H9 (cell line): ENCODE results near the gene GPR157. TPM values are rescaled to one million over a fixed set of nuclear protein-coding genes. Genes with fewer than 3 reads are reported as not detected.
A peak's percentile ranks its signal among the peaks of the same experiment; 100 is the strongest.

Experiments used
- DNase-seq: peaks from one replicate; pipeline ENCODE4 v3.0.0-alpha.2; 2017
- H2AFZ ChIP-seq: one replicate; pipeline ENCODE4 v1.6.1; 2013; ENCODE audit warnings: mild to moderate bottlenecking, low read length, control low read depth, moderate library complexity
- H2AK5ac ChIP-seq: 2 replicates; pipeline ENCODE4 v1.6.1; 2013; ENCODE audit warnings: low read length, control low read depth, mixed read lengths; ENCODE audit not compliant: insufficient read length
- H2BK120ac ChIP-seq: one replicate; pipeline ENCODE4 v1.6.1; 2013; ENCODE audit warnings: low read depth, mild to moderate bottlenecking, low read length, control low read depth, inconsistent platforms; ENCODE audit not compliant: poor library complexity, severe bottlenecking
- H2BK12ac ChIP-seq: 2 replicates; pipeline ENCODE4 v1.6.1; 2013; ENCODE audit warnings: low read length, control low read depth, mixed read lengths, low read depth; ENCODE audit not compliant: insufficient read length
- H2BK15ac ChIP-seq: 2 replicates; pipeline ENCODE4 v1.6.1; 2013; ENCODE audit warnings: low read depth, low read length, control low read depth
- H2BK20ac ChIP-seq: one replicate; pipeline ENCODE4 v1.6.1; 2013; ENCODE audit warnings: low read depth, mild to moderate bottlenecking, low read length, control low read depth, inconsistent platforms; ENCODE audit not compliant: poor library complexity, severe bottlenecking
- H2BK5ac ChIP-seq: 2 replicates; pipeline ENCODE4 v1.6.1; 2013; ENCODE audit warnings: low read length, control low read depth, mixed read lengths; ENCODE audit not compliant: insufficient read length
- H3K14ac ChIP-seq: 2 replicates; pipeline ENCODE4 v1.6.1; 2013; ENCODE audit warnings: low read length, control low read depth; ENCODE audit not compliant: insufficient read depth
- H3K18ac ChIP-seq: 2 replicates; pipeline ENCODE4 v1.6.1; 2013; ENCODE audit warnings: low read depth, mild to moderate bottlenecking, mixed read lengths, low read length, control low read depth; ENCODE audit not compliant: insufficient read length
- H3K23ac ChIP-seq: 2 replicates; pipeline ENCODE4 v1.6.1; 2013; ENCODE audit warnings: low read length, control low read depth, mixed read lengths, low read depth; ENCODE audit not compliant: insufficient read length
- H3K23me2 ChIP-seq: 2 replicates; pipeline ENCODE4 v1.6.1; 2013; ENCODE audit warnings: low read depth, mild to moderate bottlenecking, mixed read lengths, low read length, control low read depth; ENCODE audit not compliant: insufficient read length, poor library complexity, severe bottlenecking
- H3K27ac ChIP-seq: 2 replicates; pipeline ENCODE4 v1.5.1; 2013; ENCODE audit warnings: low read length, control low read depth, mixed read lengths, low read depth; ENCODE audit not compliant: insufficient read length
- H3K27me3 ChIP-seq: 2 replicates; pipeline ENCODE4 v1.6.1; 2013; ENCODE audit warnings: low read length, control low read depth, inconsistent platforms; ENCODE audit not compliant: insufficient read depth
- H3K4ac ChIP-seq: 2 replicates; pipeline ENCODE4 v1.6.1; 2013; ENCODE audit warnings: low read depth, mild to moderate bottlenecking, control low read depth, inconsistent platforms, low read length, moderate library complexity
- H3K4me1 ChIP-seq: 2 replicates; pipeline ENCODE4 v1.6.1; 2013; ENCODE audit warnings: low read length, control low read depth, inconsistent platforms; ENCODE audit not compliant: insufficient read depth
- H3K4me2 ChIP-seq: 2 replicates; pipeline ENCODE4 v1.6.1; 2013; ENCODE audit warnings: low read length, control low read depth, mixed read lengths; ENCODE audit not compliant: insufficient read length, insufficient read depth
- H3K56ac ChIP-seq: 2 replicates; pipeline ENCODE4 v1.6.1; 2013; ENCODE audit warnings: low read depth, mild to moderate bottlenecking, mixed read lengths, low read length, control low read depth; ENCODE audit not compliant: insufficient read length
- H3K79me1 ChIP-seq: 2 replicates; pipeline ENCODE4 v1.6.1; 2013; ENCODE audit warnings: low read depth, mild to moderate bottlenecking, moderate library complexity, low read length, control low read depth, inconsistent platforms; ENCODE audit not compliant: insufficient read depth, poor library complexity, severe bottlenecking
- H3K79me2 ChIP-seq: 2 replicates; pipeline ENCODE4 v1.6.1; 2013; ENCODE audit warnings: low read length, control low read depth, inconsistent platforms; ENCODE audit not compliant: insufficient read depth
- H3K9ac ChIP-seq: 2 replicates; pipeline ENCODE4 v1.6.1; 2013; ENCODE audit warnings: low read length, control low read depth, mixed read lengths; ENCODE audit not compliant: insufficient read length; ENCODE audit errors: extremely low read depth
- H3K9me3 ChIP-seq: one replicate; pipeline ENCODE4 v1.6.1; 2013; ENCODE audit warnings: low read depth, low read length, inconsistent platforms; ENCODE audit not compliant: control insufficient read depth
- H3T11ph ChIP-seq: one replicate; pipeline ENCODE4 v1.6.1; 2013; ENCODE audit warnings: mild to moderate bottlenecking, low read length, control low read depth, inconsistent platforms
- H4K20me1 ChIP-seq: one replicate; pipeline ENCODE4 v1.6.1; 2013; ENCODE audit not compliant: control insufficient read depth, insufficient read length, insufficient read depth
- H4K5ac ChIP-seq: 2 replicates; pipeline ENCODE4 v1.6.1; 2013; ENCODE audit warnings: low read depth, mild to moderate bottlenecking, mixed read lengths, low read length, control low read depth; ENCODE audit not compliant: insufficient read length
- H4K8ac ChIP-seq: replicated peaks from 2 replicates; pipeline ENCODE4 v1.6.1; 2013; ENCODE audit warnings: low read length, control low read depth, mixed read lengths, low read depth; ENCODE audit not compliant: insufficient read length
- H4K91ac ChIP-seq: 2 replicates; pipeline ENCODE4 v1.6.1; 2013; ENCODE audit warnings: low read depth, mild to moderate bottlenecking, moderate library complexity, mixed read lengths, low read length, control low read depth; ENCODE audit not compliant: insufficient read length
- H3K27ac Mint-ChIP-seq, 3 experiments: 2 replicates in 2 of 3; 3 replicates in 1 of 3; pipeline ENCODE4 v1.8.0; 2020 to 2021; ENCODE audit warnings: mixed read lengths in 3 of 3, mild to moderate bottlenecking in 1 of 3, moderate library complexity in 1 of 3
- H3K27me3 Mint-ChIP-seq: 2 replicates; pipeline ENCODE4 v1.8.0; 2021; ENCODE audit warnings: low read depth, mild to moderate bottlenecking, moderate library complexity, mixed read lengths
- H3K36me3 Mint-ChIP-seq, 3 experiments: 2 replicates in 2 of 3; 3 replicates in 1 of 3; pipeline ENCODE4 v1.8.0; 2020 to 2021; ENCODE audit warnings: low read depth in 3 of 3, mixed read lengths in 3 of 3; ENCODE audit not compliant: insufficient read depth in 1 of 3
- H3K4me1 Mint-ChIP-seq, 2 experiments: 2 replicates each; pipeline ENCODE4 v1.8.0; 2020; ENCODE audit warnings: mixed read lengths in 2 of 2
- H3K4me3 Mint-ChIP-seq, 2 experiments: 2 replicates in 1 of 2; 3 replicates in 1 of 2; pipeline ENCODE4 v1.8.0; 2020 to 2021; ENCODE audit warnings: mild to moderate bottlenecking in 2 of 2, mixed read lengths in 2 of 2, moderate library complexity in 1 of 2
- H3K9me3 Mint-ChIP-seq, 2 experiments: 2 replicates in 1 of 2; 3 replicates in 1 of 2; pipeline ENCODE4 v1.8.0; 2020; ENCODE audit warnings: mild to moderate bottlenecking in 2 of 2, mixed read lengths in 2 of 2, moderate library complexity in 1 of 2
- CTCF ChIP-seq: fragments of 200-600 bp; sonication (generic); conservative IDR thresholded peaks from 3 replicates; pipeline ENCODE4 v1.8.0; 2021; ENCODE audit warnings: antibody characterized with exemption, mild to moderate bottlenecking
- WGBS: extraction: QIAGEN DNeasy Blood & Tissue Kit; methylation state at CpG from one replicate; pipeline ENCODE4 v1.1.7; 2013; ENCODE audit warnings: missing lambda C conversion rate, low lambda C conversion rate, mixed read lengths; ENCODE audit not compliant: insufficient read length; ENCODE audit errors: extremely low coverage; 5-methylcytosine and 5-hydroxymethylcytosine counted together
- total RNA-seq: library from RNA; stranded (reverse); gene quantifications from 2 replicates; pipeline ENCODE4 v1.2.1, GENCODE V29; 2021

GPR157 gene
- total RNA-seq, 1 experiment from 2014 or later, result 3.8 TPM

GRCh38 chr1:9052272-9053049 is 76.4 kb downstream of the GPR157 start:
- Histone ChIP-seq H3K79me2 (no peaks in the 10 kb centered on the region), H4K5ac (no peak overlapping the region), H3K18ac (no peak overlapping the region), H3K9me3 (no peaks in the 10 kb centered on the region), H3K14ac (no peak overlapping the region), H3K4me1 (peaks cover 7% of the 10 kb centered on the region; the same call in 1 of the 2 replicates), H3K23ac (no peak overlapping the region), H2BK15ac (no peak overlapping the region), H4K8ac (no peak overlapping the region), H2AFZ (no peak overlapping the region), H2AK5ac (no peak overlapping the region), H2BK12ac (no peak overlapping the region), H2BK120ac (no peak overlapping the region), H3K4me2 (no peak overlapping the region), H3K23me2 (no peaks in the 10 kb centered on the region), H3K56ac (no peak overlapping the region), H3K79me1 (no peaks in the 10 kb centered on the region), H3K27me3 (no peaks in the 10 kb centered on the region), H2BK5ac (no peak overlapping the region), H4K91ac (no peak overlapping the region), H3T11ph (no peak overlapping the region), H3K9ac (no peak overlapping the region), H3K27ac (no peak overlapping the region), H3K4ac (no peak overlapping the region), H2BK20ac (no peak overlapping the region), H4K20me1 (no peaks in the 10 kb centered on the region)
- TF ChIP-seq CTCF, result no peak
- Mint-ChIP-seq H3K4me3 (no peak overlapping the region), H3K4me1 (peaks cover 13 to 18% of the 10 kb centered on the region in 2 experiments), H3K9me3 (no peaks in the 10 kb centered on the region), H3K27me3 (no peaks in the 10 kb centered on the region; the same call in 1 of the 2 replicates), H3K27ac (peak overlapping the region in 2 of 3 experiments; percentile 0 to 77; a peak in 3 of 7 replicates), H3K36me3 (no peaks in the 10 kb centered on the region)
- no CpG with 5 or more reads among the region's 6 CpGs for WGBS
- DNase-seq, result no peak
